Right kidney (tissue), 9 donors: ENCODE data around the gene FBN1.
A peak's percentile ranks its signal among the peaks of the same experiment; 100 is the strongest.

Experiments used
- DNase-seq: peaks from one replicate; pipeline ENCODE4 v3.0.0-alpha.2; 2016
- long read RNA-seq, 8 donors: transcript quantifications; one replicate each; lab custom pipeline, GENCODE V29; 2026

Gene FBN1
- long read RNA-seq, donor 1, full-length matches to known transcripts, result 3 of 3 reads
- long read RNA-seq, donor 1, partial matches to known transcripts, result 0 of 3 reads
- long read RNA-seq, donor 1, other reads (novel, unspliced or antisense), result 0 of 3 reads
- long read RNA-seq, donor 2, full-length matches to known transcripts, result 3 of 3 reads
- long read RNA-seq, donor 2, partial matches to known transcripts, result 0 of 3 reads
- long read RNA-seq, donor 2, other reads (novel, unspliced or antisense), result 0 of 3 reads
- long read RNA-seq, donor 3, result 0 reads
- long read RNA-seq, donor 4, full-length matches to known transcripts, result 1 of 9 reads
- long read RNA-seq, donor 4, partial matches to known transcripts, result 8 of 9 reads
- long read RNA-seq, donor 4, other reads (novel, unspliced or antisense), result 0 of 9 reads
- long read RNA-seq, donor 5, full-length matches to known transcripts, result 3 of 3 reads
- long read RNA-seq, donor 5, partial matches to known transcripts, result 0 of 3 reads
- long read RNA-seq, donor 5, other reads (novel, unspliced or antisense), result 0 of 3 reads
- long read RNA-seq, donor 6, partial matches to known transcripts, result 7 of 7 reads
- long read RNA-seq, donor 6, other reads (novel, unspliced or antisense), result 0 of 7 reads
- long read RNA-seq, donor 7, result 0 reads
- long read RNA-seq, donor 8, result 0 reads

DNA sequence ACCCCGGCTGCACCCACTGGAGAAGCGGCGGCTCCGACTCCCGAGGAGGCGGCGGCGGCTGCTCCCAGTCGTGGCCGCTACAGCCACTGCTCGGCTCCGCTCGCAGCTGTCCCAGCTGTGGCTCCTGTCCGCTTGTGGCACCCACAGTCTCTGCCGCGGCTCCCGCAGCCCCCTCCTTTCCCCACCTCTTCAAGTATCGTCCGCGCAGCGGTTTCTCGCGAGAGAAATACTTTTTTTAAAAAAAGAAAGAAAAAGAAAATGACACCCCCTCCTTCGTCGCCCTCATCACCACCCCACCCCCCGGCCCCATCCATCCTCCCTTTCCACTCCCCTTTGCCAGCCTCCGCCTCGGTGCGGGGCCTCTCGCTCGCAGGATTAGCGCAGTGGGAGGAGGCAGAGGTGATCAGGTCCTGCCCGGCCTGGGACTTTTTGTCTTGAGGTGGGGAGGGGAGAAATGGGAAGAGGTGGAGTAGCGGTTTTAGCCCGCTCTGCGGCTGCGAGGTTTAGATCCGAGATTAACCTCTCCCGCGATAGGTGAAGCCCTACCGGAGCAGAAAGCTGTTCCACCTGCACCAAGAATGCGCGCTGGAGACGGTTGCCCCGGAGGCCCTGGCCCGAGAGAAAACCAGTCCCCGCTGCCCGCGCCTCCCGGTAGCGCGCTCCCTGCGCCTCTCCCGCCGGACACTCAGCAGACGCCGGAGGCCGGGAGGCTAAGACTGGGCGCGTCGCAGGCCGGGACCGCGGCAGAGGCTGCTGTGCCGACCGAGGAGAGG lies at the start of gene FBN1:
Gene FBN1, minus strand, starts transcription at position 152 of the 773 bp plus-strand sequence. CDS start 940 bp downstream, outside the sequence.
- peak; percentile 87 for DNase-seq

DNA sequence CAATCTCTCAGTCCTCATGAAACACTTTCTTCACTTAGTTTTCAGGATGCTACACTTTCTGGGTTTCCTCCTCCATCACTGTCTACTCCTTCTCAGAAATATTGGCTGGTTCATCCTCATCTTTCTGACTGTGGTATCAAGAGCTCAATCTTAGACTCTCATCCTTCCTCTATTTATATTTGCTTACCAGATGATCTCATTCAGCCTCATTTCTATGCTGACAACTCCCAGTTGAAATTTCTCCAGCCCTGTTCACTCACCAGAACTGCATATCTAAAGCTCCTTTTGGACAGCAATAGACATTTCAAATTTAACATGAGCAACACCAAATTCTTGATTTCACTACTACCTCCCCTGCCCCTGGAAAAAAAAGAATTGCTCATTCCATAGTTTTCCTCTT lies 48.0 kb upstream of the FBN1 start:
- no peak for DNase-seq

DNA sequence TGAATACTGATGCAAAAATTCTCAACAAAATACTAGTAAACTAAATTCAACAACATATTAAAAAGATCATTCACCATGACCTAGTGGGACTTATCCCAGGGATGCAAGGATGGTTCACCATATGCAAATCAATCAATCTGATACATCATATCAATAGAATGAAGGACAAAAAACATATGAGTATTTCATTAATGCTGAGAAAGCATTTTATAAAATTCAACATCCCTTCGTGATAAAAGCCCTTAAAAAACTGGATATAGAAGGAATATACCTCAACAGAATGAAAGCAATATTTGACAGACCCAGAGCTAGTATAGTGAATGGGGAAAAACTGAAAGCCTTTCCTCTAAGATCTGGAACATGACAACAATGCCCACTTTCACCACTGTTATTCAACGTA lies 43.0 kb upstream of the FBN1 start:
- DNase-seq, result no peak

DNA sequence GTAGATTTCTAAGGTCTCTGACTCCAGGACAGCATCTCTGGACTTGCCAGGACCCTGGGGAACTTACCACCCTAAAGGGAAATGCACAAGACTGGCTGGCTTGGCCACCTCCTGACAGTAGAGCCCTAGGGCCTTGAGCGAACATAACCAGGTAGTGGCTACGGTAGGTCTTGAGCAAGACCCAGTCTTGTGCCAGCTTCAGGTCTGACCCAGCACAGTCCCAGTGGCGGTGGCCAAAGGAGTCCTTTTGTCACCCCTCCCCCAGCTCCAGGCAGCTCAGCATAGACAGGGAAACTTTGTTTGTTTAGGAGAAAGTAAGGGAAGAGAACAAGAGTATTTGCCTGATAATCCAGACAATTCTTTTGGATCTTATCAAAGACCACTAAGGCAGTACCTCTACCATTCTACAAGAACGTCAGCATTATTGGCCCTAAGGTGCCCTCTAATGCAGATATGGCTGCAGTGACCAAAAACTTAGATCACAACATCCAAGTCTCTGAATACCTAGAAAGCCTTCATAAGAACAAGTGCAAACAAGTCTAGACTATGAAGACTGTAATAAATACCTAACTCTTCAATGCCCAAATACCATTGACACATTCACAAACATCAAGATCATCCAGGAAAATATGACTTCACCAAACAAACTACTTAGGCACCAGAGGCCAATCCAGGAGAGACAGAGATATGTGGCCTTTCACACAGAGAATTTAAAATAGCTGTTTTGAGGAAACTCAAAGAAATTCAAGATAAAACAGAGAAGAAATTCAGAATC lies 38.7 kb upstream of the FBN1 start:
- no peak for DNase-seq

DNA sequence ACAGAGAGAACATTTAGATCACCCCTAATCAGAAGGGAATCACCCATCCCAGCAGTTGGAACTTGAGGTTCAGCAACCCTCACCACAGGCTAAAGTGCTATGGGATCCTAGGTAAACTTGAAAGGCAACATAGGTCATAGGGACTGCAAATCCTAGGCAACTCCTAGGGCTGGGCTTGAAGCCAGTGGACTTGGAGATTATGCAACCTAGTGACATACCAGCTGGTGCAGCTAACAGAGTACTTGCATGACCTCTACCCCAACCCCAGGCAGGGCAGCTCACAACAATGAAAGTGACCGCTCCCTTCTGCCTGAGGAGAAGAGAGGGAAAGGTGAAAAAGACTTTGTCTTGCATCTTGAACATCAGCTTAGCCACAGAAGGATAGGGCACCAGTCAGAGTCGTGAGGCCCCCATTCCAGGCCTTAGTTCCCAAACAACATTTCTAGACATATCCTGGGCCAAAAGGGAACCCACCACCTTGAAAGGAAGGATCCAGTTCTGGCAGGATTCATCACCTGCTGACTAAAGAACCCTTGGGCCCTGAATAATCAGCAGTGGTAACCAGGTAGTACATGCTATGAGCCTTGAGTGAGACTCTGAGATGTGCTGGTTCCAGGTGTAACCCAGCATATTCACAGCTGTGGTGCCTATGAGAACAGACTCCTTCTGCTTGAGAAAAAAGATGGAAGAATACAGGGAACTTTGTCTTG lies 37.6 kb upstream of the FBN1 start:
- no peak for DNase-seq

DNA sequence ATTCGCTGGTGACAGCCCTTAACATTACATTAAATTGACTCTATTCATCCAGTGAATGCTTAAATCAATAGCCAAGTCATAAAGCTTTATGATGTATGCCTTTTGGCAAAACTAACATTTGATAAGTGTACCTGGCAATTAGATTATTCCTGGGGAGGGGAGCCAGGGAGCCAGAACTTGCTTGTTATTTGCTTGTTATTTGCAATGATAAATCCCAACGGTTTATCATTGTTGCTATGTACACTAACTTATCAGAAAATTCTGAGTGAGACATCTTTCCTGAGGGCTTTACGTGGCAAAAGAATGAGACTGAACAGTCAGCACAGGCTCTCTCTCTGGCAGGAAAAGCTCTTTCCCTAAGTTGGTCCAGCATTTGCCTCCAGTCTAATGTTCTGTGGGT lies 35.8 kb upstream of the FBN1 start:
- no peak for DNase-seq

DNA sequence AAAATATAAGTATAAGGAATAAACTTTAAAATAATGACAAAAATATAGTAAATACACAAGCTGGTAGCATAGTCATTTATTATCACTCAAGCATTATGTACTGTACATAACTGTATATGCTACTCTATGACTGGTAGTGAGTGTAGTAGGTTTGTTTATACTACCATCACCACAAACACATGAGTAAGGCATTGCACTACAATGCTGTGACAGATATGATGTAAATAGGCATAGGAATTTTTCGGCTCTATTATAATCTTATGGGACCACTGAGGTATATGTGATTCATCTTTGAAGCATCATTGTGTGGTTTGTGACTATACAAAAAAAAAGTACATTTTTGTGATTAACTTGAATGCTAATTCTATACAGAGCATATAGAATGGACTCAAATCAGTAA lies 35.3 kb upstream of the FBN1 start:
- no peak for DNase-seq

DNA sequence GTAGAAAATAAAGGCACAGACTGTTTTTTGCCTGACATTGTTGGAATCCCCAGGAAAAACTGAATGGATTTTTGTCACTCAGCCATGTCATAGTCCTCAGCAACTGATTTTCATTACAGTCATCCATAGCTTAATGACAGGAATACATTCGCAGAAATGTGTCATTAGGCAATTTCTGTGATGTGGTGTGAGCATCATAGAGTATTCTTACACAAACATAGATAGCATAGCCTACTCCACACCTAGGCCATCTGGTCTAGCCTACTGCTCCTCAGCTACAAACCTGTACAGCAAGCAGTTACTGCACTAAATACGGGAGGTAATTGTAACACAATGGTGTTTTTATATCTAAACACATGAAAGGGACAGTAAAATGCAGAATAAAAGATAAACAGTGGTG lies 34.4 kb upstream of the FBN1 start:
- DNase-seq, result no peak

DNA sequence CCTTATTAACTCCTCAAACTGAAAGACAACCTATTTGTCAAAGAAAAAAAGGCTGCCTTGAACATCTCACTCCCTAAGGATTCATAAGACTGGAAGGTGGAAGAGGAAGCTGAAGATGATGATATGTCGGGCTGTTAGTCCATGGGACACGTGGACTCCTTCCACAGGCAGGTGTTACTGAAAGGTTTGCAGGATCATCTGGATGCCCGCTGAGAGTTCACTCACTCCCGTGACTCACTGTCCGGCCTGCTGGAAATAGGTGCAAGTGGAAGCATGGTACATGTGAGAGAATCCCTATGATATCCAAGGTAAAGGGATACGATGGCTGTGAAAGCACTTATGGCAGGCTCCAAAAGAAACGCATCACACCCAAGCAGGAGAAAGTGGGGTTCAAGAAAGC lies 33.3 kb upstream of the FBN1 start:
- DNase-seq, result no peak

DNA sequence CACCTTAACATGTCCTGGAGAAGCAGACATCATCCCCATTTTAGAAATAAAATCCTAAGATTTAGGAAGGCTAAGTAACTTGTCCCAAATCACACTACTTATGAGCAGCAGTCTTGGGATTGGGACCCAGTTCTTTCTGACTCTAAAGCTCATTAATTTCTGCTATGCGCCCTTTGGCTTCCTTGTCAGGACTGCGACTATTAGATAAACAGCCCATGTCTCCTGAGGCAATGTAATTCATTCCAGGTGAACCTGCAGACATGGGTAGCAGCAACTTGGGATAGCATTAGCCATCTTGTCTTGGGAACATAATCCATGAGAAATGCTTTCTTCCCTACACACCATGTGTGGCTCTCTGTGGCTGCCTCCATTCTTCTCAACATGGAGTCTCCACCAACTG lies 32.3 kb upstream of the FBN1 start:
- no peak for DNase-seq

DNA sequence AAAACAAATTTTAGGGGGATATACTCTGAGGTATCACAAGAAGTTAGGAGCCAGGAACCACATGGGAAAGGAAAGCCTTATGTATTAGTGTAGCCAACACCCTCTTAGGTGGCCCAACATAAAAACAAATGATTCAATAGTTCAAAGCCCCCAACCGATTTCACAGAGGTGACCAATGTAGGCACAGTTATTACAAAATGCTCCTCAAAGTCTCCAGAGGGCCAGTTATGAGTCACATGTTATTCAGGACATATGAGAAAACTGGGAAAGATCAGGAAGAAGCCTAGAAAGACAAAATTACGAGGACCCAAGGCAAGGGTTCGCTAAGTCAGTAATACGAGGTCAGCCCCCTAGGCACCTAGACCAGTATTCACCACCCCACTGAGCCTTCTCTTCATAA lies 29.9 kb upstream of the FBN1 start:
- no peak for DNase-seq

DNA sequence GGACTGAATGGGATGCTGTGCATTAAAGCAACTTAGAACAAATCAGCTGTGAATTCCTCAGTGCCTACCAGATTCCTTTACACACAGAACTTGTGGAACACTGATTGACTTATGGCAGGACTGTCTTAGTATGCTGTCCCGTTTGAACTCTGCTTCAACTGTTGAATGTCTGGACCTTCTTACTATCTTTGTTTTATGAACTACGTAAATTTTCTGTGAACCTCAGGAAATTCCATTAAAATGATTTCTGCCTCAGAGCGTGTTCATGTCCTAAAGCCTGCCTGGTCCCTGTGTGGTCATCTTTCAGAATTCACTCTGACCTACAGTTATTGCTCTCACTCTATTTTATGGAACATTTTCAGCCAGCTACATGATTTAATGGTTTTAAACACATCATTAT lies 29.4 kb upstream of the FBN1 start:
- no peak for DNase-seq

DNA sequence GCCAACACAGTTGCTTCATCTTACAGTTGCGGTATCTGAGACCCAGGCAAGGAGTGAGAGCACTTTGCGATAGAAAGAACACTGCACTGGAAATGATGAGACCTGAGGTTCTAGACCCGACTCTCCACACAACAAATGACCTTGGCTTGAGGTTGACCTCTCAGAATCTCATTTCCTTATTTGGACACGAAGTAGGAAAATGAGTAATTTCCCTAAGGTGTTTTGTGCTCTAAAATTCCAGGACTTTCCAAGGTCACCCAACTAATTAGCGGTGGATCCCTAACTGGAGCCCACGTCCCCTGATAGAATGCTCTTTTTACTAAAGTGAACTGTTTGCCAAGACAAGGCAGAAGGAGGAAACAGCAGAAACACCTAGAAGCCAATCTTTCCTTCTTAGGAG lies 26.7 kb upstream of the FBN1 start:
- DNase-seq, result no peak

DNA sequence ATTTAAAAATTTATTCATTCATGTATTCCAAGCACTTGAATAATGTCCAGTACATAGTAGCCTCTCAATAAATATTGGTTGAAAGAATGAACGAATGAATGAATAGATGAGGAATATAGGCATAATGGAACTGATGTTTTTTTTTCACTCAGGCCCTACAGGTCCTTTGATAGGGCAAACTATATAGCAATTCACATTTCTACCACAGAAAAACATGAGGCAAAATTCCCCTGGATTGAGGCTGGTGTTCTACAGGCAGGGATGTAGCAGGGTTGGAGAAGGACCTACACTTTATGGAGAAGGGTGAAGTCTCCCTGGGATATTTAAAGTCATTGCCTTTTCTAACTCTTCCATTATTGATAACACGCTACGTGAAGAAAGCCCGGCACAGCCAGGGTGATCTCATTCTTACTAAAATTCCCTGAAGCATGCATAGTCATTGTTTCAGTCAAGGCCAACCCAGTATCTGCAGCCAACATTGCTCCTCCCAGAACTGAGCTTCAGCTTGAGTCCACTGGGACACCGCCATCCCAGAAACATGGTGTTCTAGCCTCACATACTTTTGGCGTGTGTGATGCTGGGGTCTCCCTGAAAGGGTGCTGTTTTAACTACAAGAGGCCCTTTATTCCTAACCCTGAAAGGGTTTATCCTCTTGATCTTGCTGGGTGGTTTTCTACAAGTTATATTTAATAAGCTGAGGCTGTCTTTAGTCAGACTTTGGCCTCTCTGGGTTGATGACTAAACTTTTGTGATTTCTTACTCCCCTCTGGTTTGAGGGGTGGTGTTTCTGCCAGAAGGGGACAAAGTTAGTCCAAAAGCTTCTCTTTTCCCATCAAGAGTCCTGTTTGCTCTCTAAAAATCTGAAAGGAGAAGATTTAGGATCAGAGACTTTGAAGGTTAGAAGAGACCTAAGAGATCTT lies 25.9 kb upstream of the FBN1 start:
- DNase-seq, result no peak

DNA sequence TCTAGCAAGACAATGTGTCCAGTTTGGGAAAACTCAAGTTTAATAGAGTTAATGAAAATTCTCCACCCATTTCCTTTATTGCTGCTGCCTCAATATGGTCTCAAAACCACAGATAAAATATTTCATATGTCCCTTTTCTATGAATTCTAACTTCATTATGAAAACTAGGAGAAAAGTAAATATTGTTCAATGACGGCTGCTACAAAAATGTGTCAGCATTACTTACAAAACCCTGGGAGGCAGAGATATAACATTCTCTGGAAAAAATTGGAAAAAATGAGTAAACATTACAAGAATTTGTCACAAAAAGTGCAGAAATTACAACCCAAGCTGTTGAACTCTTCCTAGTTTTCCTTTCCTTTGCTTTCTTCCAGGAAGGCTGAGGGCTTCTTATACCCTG lies 22.2 kb upstream of the FBN1 start:
- DNase-seq, result no peak

DNA sequence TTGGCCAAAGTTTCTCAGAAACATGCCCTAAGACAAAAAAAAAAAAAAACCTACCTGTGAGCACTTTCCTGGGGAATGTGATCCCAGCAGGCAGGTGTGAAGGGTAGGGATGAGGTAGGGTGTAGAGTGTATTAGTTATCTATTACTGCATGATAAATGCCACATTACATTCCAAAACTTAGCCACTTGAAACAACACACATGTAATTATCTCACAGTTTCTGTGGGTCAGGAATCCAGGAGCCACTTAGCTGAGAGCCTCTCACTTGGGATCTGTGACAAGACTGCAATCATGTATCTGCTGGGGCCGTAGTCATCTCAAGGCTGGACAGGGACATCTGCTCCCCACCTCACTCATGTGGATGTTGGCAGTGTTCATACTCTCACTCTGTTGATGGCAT lies 18.9 kb upstream of the FBN1 start:
- DNase-seq, result no peak

DNA sequence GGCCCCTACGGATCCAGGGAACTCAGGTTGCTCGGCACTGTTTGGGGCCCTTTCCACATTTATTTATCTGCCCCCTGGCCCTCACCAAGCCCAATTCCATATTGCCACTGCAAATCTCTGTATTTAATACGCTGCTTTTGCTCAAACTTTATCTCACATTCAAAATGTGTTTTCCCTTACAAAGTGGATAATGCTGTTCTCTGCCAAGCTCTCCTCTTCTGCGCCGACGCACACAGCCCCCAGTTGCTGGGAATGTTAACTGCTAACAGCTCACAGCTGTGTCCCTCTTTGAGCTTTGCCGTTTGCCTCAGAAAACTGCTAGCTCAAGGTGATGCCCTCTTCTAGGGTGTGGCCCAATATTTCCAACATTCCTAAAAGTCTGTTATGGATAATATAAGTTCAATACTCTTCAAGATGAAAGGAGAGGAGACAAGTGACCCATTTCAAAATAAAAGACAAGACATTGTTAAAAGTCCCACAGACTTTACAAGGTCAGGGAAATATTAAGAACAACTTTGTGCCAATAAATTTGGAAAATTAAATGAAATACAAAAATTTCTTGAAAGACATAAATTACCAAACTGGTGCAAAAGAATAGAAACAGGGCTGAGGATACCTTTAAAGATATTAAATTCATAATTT lies 12.6 kb upstream of the FBN1 start:
- DNase-seq, result peak; percentile 7

DNA sequence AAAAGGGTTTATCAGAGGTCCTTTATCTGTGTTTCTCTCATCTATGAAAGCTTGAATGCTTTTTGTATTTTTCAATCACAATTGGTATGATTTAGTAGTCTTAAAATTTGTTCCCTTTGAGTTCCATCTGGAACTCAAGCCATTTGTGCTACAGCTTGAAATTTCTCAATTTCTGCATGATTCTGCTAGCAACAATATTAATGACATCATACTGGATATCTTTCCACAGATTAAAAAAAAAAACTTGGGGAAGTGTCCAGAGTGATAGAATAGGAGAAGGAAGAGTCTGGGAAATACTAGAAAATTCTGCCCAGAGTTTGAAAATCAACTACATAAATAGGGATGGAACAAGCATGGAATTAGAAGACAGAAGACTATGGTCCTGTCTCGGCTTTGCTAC lies 9.3 kb upstream of the FBN1 start:
- DNase-seq, result no peak

DNA sequence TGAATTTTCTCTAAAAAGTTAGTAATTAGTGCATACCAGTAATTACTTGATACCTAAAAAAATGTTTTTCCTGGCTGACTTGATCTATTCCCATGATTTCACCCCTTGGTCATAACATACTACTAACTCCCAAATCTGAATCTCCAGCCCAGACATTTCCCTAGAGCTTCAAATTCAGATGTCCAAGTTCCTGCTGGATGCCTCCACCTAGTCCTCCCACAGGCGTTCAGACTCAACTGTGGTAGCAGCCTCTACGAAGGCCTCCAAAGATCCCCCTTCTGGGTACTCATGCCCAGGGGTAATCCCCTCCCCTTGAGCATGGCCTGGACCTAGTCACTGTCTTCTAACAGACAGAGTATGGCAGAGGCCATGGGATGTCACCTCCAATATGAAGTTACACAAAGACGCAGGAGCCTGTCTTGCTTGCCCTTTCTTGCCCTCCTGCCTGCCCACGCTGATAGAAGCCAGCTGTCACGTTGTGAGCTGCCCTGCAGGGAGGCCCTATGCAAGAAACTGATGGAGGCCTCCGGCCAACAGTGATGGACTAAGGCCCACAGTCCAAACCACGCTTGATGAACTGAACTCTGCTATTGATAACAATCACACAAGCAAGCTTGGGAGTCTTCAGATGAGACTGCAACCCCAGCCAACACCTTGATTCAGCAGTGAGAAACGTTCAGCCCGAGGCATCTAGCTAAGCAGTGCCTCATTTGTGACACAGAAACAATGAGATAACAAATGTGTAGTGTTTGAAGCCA lies 8.6 kb upstream of the FBN1 start:
- DNase-seq, result no peak
